Astrocyte of the cerebellum (primary cell): ENCODE measurements around the gene C10orf120.

Experiments used
- DNase-seq: peaks from one replicate; pipeline ENCODE4 v3.0.0-alpha.2; 2011; ENCODE audit warnings: low read depth
- H3K4me3 ChIP-seq: 2 replicates; pipeline ENCODE4 v1.5.1; 2011; ENCODE audit warnings: mild to moderate bottlenecking, low read depth, low read length, moderate library complexity
- CTCF ChIP-seq: IDR thresholded peaks from 2 replicates; pipeline ENCODE4 v1.5.1; 2012; ENCODE audit warnings: low read length, low read depth, moderate library complexity, mild to moderate bottlenecking; ENCODE audit errors: missing control alignments
- in situ Hi-C: cut with HindIII; loops from 2 replicates; pipeline ENCODE4 v1.10.0; 2017; ENCODE audit warnings: low sequenced_read_pairs

C10orf120 gene

DNA sequence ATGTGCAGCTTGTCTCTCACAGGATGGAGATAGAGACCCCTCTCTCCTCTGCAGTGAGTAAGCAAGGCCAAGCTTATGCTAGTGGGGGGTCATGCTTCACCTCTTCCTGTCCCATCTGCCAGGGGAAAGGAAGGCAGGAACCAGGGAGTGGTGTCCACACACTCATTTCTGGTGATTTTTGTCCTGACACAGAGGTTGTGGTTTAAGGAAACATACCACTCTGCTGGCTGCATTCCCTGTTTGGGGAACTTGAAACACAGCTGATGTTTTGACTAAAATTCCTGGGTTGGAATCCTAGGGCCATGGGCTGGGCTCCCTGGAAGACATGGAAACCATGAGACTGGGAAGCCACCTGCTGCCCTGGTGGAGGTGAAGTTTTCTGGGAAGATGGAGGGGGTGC lies 21.4 kb downstream of the C10orf120 start:
- no peak for TF ChIP-seq CTCF
- in situ Hi-C loops, result no loop called here
- H3K4me3 ChIP-seq, result no peak overlapping the region
- DNase-seq, result peak; percentile 6

- DNase-seq, result no peak
- no peak overlapping the region for H3K4me3 ChIP-seq
- no peak for TF ChIP-seq CTCF
- in situ Hi-C loops, result no loop called here
Measured at GRCh38 chr10:122675278-122675677, 24.4 kb downstream of the C10orf120 start.

DNA sequence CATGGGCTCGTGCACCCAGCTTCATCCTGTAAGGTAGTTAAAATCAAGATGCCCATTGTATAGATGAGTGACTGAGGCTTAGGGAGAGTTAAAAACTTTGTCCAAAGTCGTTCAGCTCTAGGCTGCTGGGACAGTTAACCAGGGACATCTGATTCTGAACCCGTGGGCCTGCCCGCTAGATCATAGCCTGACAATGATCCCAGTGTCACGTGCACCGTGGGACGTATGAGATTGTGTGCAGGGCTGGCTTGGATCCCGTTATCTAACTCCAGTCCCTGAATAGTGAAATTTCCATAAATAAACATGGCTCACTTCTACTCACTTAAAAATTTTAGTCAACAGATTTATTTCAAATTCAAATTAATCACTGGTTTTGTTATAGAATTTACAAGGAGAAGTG lies 24.9 kb downstream of the C10orf120 start:
- no peak for DNase-seq
- in situ Hi-C loops, result no loop called here
- no peak for TF ChIP-seq CTCF
- no peak overlapping the region for H3K4me3 ChIP-seq

DNA sequence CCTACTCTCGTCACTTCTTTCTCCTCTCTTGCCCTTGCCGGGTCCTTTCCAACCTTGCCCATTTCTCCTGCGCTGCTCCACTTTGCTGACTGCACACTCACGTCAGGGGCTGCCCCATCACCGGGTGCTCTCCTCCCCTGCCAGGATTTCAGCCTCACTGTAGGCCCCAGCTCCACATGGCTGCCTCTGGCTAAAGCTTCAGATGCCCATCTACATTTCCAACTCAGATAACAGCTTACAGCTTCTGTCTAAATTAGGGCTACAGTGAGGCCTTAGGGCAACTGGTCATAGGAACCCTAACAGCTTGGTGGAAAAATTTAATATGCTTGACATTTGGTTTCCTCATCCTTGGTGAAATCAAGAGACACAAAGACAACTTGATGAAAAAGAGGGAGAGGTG lies 25.9 kb downstream of the C10orf120 start:
- in situ Hi-C loops, result no loop called here
- DNase-seq, result no peak
- no peak for TF ChIP-seq CTCF
- H3K4me3 ChIP-seq, result no peak overlapping the region

DNA sequence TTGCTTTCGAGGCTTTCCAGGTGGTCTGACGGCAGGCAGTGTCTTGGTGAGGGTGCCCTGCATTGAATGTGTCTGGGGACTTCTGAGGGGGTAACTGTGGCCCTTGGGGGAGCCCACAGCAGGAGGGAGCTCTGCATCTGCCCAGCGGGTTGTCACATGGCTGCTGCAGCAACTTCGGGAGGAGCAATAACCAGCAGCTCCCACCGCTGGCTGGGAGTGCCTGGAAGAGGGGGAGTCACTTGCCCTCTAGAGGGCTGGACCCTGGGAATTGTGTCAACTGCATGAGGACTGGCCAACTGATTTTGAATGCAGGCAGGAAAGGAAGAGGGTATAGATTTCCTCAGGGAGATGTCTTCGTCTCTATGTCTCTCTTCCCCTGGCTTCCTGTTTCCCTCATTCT lies 26.4 kb downstream of the C10orf120 start:
- H3K4me3 ChIP-seq, result no peak overlapping the region
- no peak for TF ChIP-seq CTCF
- no peak for DNase-seq
- in situ Hi-C loops, result no loop called here

GRCh38 chr10:122672655-122673054 lies 27.0 kb downstream of the C10orf120 start:
- H3K4me3 ChIP-seq, result no peak overlapping the region
- no peak for TF ChIP-seq CTCF
- no peak for DNase-seq
- in situ Hi-C loops, result no loop called here

GRCh38 chr10:122671355-122671754 lies 28.3 kb downstream of the C10orf120 start:
- H3K4me3 ChIP-seq, result no peak overlapping the region
- TF ChIP-seq CTCF, result no peak
- in situ Hi-C loops, result no loop called here
- no peak for DNase-seq
